ENCODE data around the gene ERC1.

ERC1 gene

DNA sequence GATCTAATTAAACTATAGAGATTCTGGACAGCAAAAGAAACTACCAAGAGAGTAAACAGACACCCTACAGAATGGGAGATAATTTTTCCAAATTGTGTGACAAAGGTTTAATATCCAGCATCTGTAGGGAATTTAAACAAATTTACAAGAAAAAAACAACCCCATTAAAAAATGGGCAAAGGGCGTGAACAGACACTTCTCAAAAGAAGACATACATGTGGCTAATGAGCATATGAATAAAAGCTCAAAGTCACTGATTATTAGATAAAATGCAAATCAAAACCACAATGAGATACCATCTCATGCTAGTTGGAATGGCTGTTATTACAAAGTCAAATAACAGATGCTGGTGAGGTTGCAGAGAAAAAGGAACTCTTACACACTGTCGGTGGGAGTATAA is 309.4 kb downstream of the ERC1 start:
- DNase-seq (ENCODE audit: low read depth, low spot score), result no peak
- no peaks in the 10 kb centered on the region for H3K27me3 ChIP-seq (ENCODE audit: control insufficient read depth, insufficient read depth, low read length)
- H3K27ac ChIP-seq (ENCODE audit: low read length), result no peak overlapping the region
- WGBS (ENCODE audit: insufficient coverage, insufficient read length), result no CpG with 5 or more reads among the region's 2 CpGs
- no peak overlapping the region for H3K4me3 ChIP-seq (ENCODE audit: low read length)
- no peaks in the 10 kb centered on the region for H3K9me3 ChIP-seq (ENCODE audit: control insufficient read depth, insufficient read depth, low read length)
- H3K4me1 ChIP-seq (ENCODE audit: control insufficient read depth, insufficient read depth, low read length), result no peaks in the 10 kb centered on the region
- no peaks in the 10 kb centered on the region for H3K36me3 ChIP-seq (ENCODE audit: control insufficient read depth, insufficient read depth, low read length)

- Histone ChIP-seq H3K9me3 (ENCODE audit: control insufficient read depth, insufficient read depth, low read length) (no peaks in the 10 kb centered on the region), H3K36me3 (ENCODE audit: control insufficient read depth, insufficient read depth, low read length) (no peaks in the 10 kb centered on the region), H3K27ac (ENCODE audit: low read length) (no peak overlapping the region), H3K4me1 (ENCODE audit: control insufficient read depth, insufficient read depth, low read length) (no peaks in the 10 kb centered on the region), H3K27me3 (ENCODE audit: control insufficient read depth, insufficient read depth, low read length) (no peaks in the 10 kb centered on the region), H3K4me3 (ENCODE audit: low read length) (no peak overlapping the region)
- no CpG with 5 or more reads among the region's 7 CpGs for WGBS (ENCODE audit: insufficient coverage, insufficient read length)
- DNase-seq (ENCODE audit: low read depth, low spot score), result no peak
These were observed 311.3 kb downstream of the ERC1 start for GRCh38 chr12:1302201-1302870.

- no peaks in the 10 kb centered on the region for H3K27me3 ChIP-seq (ENCODE audit: control insufficient read depth, insufficient read depth, low read length)
- no peak for DNase-seq (ENCODE audit: low read depth, low spot score)
- H3K36me3 ChIP-seq (ENCODE audit: control insufficient read depth, insufficient read depth, low read length), result no peaks in the 10 kb centered on the region
- H3K27ac ChIP-seq (ENCODE audit: low read length), result no peak overlapping the region
- H3K4me1 ChIP-seq (ENCODE audit: control insufficient read depth, insufficient read depth, low read length), result no peaks in the 10 kb centered on the region
- no peaks in the 10 kb centered on the region for H3K9me3 ChIP-seq (ENCODE audit: control insufficient read depth, insufficient read depth, low read length)
- no peak overlapping the region for H3K4me3 ChIP-seq (ENCODE audit: low read length)
- no CpG with 5 or more reads among the region's 3 CpGs for whole genome bisulfite sequencing (ENCODE audit: insufficient coverage, insufficient read length)
These were observed 314.0 kb downstream of the ERC1 start for GRCh38 chr12:1305063-1305434.

GRCh38 chr12:1305791-1306500 is 314.9 kb downstream of the ERC1 start:
- H3K4me3 ChIP-seq (ENCODE audit: low read length), result no peak overlapping the region
- DNase-seq (ENCODE audit: low read depth, low spot score), result no peak
- H3K9me3 ChIP-seq (ENCODE audit: control insufficient read depth, insufficient read depth, low read length), result no peaks in the 10 kb centered on the region
- H3K27me3 ChIP-seq (ENCODE audit: control insufficient read depth, insufficient read depth, low read length), result no peaks in the 10 kb centered on the region
- no CpG with 5 or more reads among the region's 4 CpGs for WGBS (ENCODE audit: insufficient coverage, insufficient read length)
- H3K4me1 ChIP-seq (ENCODE audit: control insufficient read depth, insufficient read depth, low read length), result no peaks in the 10 kb centered on the region
- no peaks in the 10 kb centered on the region for H3K36me3 ChIP-seq (ENCODE audit: control insufficient read depth, insufficient read depth, low read length)
- no peak overlapping the region for H3K27ac ChIP-seq (ENCODE audit: low read length)

- H3K27me3 ChIP-seq (ENCODE audit: control insufficient read depth, insufficient read depth, low read length), result no peaks in the 10 kb centered on the region
- DNase-seq (ENCODE audit: low read depth, low spot score), result no peak
- WGBS (ENCODE audit: insufficient coverage, insufficient read length), result no CpG with 5 or more reads among the region's 4 CpGs
- H3K4me3 ChIP-seq (ENCODE audit: low read length), result no peak overlapping the region
- no peaks in the 10 kb centered on the region for H3K4me1 ChIP-seq (ENCODE audit: control insufficient read depth, insufficient read depth, low read length)
- no peaks in the 10 kb centered on the region for H3K36me3 ChIP-seq (ENCODE audit: control insufficient read depth, insufficient read depth, low read length)
- no peaks in the 10 kb centered on the region for H3K9me3 ChIP-seq (ENCODE audit: control insufficient read depth, insufficient read depth, low read length)
- H3K27ac ChIP-seq (ENCODE audit: low read length), result no peak overlapping the region
These were observed 315.8 kb downstream of the ERC1 start for GRCh38 chr12:1306817-1307216.

DNA sequence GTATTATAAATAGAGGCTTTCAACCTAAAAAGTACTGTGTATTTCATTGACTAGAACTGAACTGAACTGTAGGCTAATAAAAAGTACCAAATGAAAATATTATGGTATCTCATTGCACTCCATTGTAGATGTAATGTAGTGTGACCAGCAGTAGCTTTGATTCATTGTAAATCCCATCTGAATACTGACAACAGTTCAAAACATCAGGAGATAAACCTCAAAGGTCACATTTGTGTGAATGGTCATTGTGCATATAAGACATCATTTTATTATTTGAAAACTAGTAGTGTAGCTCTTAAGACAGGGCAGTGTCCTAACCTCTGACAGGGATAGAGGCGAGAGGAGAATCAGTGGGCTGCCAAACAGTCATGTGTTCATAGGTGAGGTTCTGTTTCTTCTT is 316.8 kb downstream of the ERC1 start:
- WGBS (ENCODE audit: insufficient coverage, insufficient read length), result no CpG with 5 or more reads among the region's 1 CpG

GRCh38 chr12:1309613-1310012 is 318.6 kb downstream of the ERC1 start:
- H3K27me3 ChIP-seq (ENCODE audit: control insufficient read depth, insufficient read depth, low read length), result no peaks in the 10 kb centered on the region
- H3K9me3 ChIP-seq (ENCODE audit: control insufficient read depth, insufficient read depth, low read length), result no peaks in the 10 kb centered on the region; the same call in 1 of the 2 replicates
- no peak overlapping the region for H3K4me3 ChIP-seq (ENCODE audit: low read length)
- no peak overlapping the region for H3K27ac ChIP-seq (ENCODE audit: low read length)
- H3K36me3 ChIP-seq (ENCODE audit: control insufficient read depth, insufficient read depth, low read length), result no peaks in the 10 kb centered on the region
- no CpG with 5 or more reads among the region's 8 CpGs for WGBS (ENCODE audit: insufficient coverage, insufficient read length)
- no peaks in the 10 kb centered on the region for H3K4me1 ChIP-seq (ENCODE audit: control insufficient read depth, insufficient read depth, low read length)
- DNase-seq (ENCODE audit: low read depth, low spot score), result no peak

More for the DNA sequence above, 316.8 kb downstream of the ERC1 start:
- no peaks in the 10 kb centered on the region for H3K27me3 ChIP-seq (ENCODE audit: control insufficient read depth, insufficient read depth, low read length)
- DNase-seq (ENCODE audit: low read depth, low spot score), result no peak
- no peaks in the 10 kb centered on the region for H3K4me1 ChIP-seq (ENCODE audit: control insufficient read depth, insufficient read depth, low read length)
- no peaks in the 10 kb centered on the region for H3K9me3 ChIP-seq (ENCODE audit: control insufficient read depth, insufficient read depth, low read length)
- no peak overlapping the region for H3K4me3 ChIP-seq (ENCODE audit: low read length)
- no peaks in the 10 kb centered on the region for H3K36me3 ChIP-seq (ENCODE audit: control insufficient read depth, insufficient read depth, low read length)
- no peak overlapping the region for H3K27ac ChIP-seq (ENCODE audit: low read length)

DNA sequence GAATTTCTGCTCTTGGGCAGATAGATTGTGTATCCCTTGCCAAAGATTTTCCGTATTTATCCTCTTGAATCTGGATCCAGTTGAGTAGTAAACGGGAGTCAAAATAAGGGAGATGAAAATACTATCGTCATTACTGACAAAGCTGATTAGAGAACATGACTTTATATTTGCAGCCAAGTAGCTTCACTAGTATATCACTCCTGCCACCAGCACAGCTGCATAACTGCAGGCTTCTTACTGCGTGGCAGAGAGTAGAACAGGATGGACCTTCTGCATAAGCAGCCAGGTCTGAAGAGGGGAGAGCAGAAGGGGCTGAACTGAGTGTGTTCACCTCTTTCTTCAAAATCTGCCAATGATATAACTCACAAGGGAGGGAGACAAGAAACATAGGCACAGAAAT is 319.6 kb downstream of the ERC1 start:
- no peaks in the 10 kb centered on the region; the same call in 1 of the 2 replicates for H3K9me3 ChIP-seq (ENCODE audit: control insufficient read depth, insufficient read depth, low read length)
- no peak for DNase-seq (ENCODE audit: low read depth, low spot score)
- no CpG with 5 or more reads among the region's 4 CpGs for WGBS (ENCODE audit: insufficient coverage, insufficient read length)
- no peak overlapping the region for H3K27ac ChIP-seq (ENCODE audit: low read length)
- no peak overlapping the region for H3K4me3 ChIP-seq (ENCODE audit: low read length)
- H3K36me3 ChIP-seq (ENCODE audit: control insufficient read depth, insufficient read depth, low read length), result no peaks in the 10 kb centered on the region
- H3K27me3 ChIP-seq (ENCODE audit: control insufficient read depth, insufficient read depth, low read length), result no peaks in the 10 kb centered on the region
- H3K4me1 ChIP-seq (ENCODE audit: control insufficient read depth, insufficient read depth, low read length), result no peaks in the 10 kb centered on the region

- no CpG with 5 or more reads among the region's 1 CpG for WGBS (ENCODE audit: insufficient coverage, insufficient read length)
- H3K4me3 ChIP-seq (ENCODE audit: low read length), result no peak overlapping the region
- DNase-seq (ENCODE audit: low read depth, low spot score), result no peak
- no peaks in the 10 kb centered on the region; the same call in 1 of the 2 replicates for H3K9me3 ChIP-seq (ENCODE audit: control insufficient read depth, insufficient read depth, low read length)
- no peaks in the 10 kb centered on the region for H3K4me1 ChIP-seq (ENCODE audit: control insufficient read depth, insufficient read depth, low read length)
- no peaks in the 10 kb centered on the region for H3K27me3 ChIP-seq (ENCODE audit: control insufficient read depth, insufficient read depth, low read length)
- no peaks in the 10 kb centered on the region for H3K36me3 ChIP-seq (ENCODE audit: control insufficient read depth, insufficient read depth, low read length)
- no peak overlapping the region for H3K27ac ChIP-seq (ENCODE audit: low read length)
These were observed 320.1 kb downstream of the ERC1 start for GRCh38 chr12:1311145-1311544.

DNA sequence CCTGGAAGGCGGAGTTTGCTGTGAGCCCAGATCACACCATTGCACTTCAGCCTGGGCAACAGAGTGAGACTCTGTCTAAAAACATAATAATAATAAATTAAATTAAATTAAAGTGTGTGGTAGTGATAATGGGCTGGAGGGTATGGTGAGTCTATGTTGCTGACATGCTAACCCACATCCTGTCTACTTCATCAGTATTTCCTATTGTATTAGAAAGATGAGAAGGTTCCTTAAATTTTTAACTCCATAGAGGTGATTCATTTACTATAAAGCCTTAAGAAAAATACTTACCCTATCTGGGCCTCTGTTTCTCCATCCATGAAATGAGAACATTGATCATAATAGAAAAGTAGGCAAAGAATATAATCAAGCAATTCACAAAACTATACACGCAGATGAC is 322.9 kb downstream of the ERC1 start:
- Histone ChIP-seq H3K27ac (ENCODE audit: low read length) (no peak overlapping the region), H3K4me3 (ENCODE audit: low read length) (no peak overlapping the region), H3K27me3 (ENCODE audit: control insufficient read depth, insufficient read depth, low read length) (no peaks in the 10 kb centered on the region), H3K36me3 (ENCODE audit: control insufficient read depth, insufficient read depth, low read length) (no peaks in the 10 kb centered on the region), H3K9me3 (ENCODE audit: control insufficient read depth, insufficient read depth, low read length) (no peaks in the 10 kb centered on the region; the same call in 1 of the 2 replicates), H3K4me1 (ENCODE audit: control insufficient read depth, insufficient read depth, low read length) (no peaks in the 10 kb centered on the region)
- no CpG with 5 or more reads among the region's 2 CpGs for WGBS (ENCODE audit: insufficient coverage, insufficient read length)
- DNase-seq (ENCODE audit: low read depth, low spot score), result no peak

DNA sequence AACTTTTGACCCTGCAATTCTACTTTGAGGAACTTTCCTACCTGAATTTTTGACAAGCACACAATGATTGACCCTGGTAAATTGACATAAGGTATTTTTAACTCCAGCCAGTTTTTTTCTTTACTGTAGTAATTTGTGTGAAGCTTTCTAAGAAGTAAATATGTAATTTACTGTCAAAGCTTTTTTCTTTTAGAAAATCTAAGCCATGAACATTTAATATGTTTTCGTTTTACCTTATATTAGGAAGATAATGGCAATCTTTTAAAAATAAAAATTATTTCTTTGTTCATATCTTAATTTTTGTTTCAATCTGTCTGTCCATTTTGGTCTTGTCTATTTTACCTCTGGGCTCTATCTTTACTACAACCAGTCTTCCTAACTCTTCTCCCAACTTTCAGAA is 323.5 kb downstream of the ERC1 start:
- DNase-seq (ENCODE audit: low read depth, low spot score), result no peak
- Histone ChIP-seq H3K9me3 (ENCODE audit: control insufficient read depth, insufficient read depth, low read length) (no peaks in the 10 kb centered on the region; the same call in 1 of the 2 replicates), H3K4me1 (ENCODE audit: control insufficient read depth, insufficient read depth, low read length) (no peaks in the 10 kb centered on the region), H3K27me3 (ENCODE audit: control insufficient read depth, insufficient read depth, low read length) (no peaks in the 10 kb centered on the region), H3K4me3 (ENCODE audit: low read length) (no peak overlapping the region), H3K27ac (ENCODE audit: low read length) (no peak overlapping the region), H3K36me3 (ENCODE audit: control insufficient read depth, insufficient read depth, low read length) (no peaks in the 10 kb centered on the region)
- no CpG with 5 or more reads among the region's 1 CpG for WGBS (ENCODE audit: insufficient coverage, insufficient read length)

Data from iPS DF 6.9 (cell line).